AG04449 (cell line): ENCODE results near the gene DOCK2.

Experiments
- CTCF ChIA-PET: fragments of 350-600 bp; formaldehyde crosslinking; extraction: SDS; loops from one replicate; lab custom pipeline; 2021; ENCODE audit warnings: antibody characterized with exemption; lab: Yijun Ruan, JAX
- POLR2A ChIA-PET: fragments of 400-600, 350-600 bp; formaldehyde crosslinking; extraction: SDS; loops from one replicate; lab custom pipeline; 2020; ENCODE audit warnings: antibody characterized with exemption, inconsistent platforms; lab: Yijun Ruan, JAX
- DNase-seq: peaks from one replicate; pipeline ENCODE4 v3.0.0-alpha.2; 2010; ENCODE audit warnings: low read depth, low spot score
- H3K4me3 ChIP-seq: 2 replicates; pipeline ENCODE4 v1.5.1; 2011; ENCODE audit warnings: low read depth, mild to moderate bottlenecking, control low read depth, low read length
- TF ChIP-seq, protein P1 (sequence below): IDR thresholded peaks from one replicate; pipeline ENCODE4 v1.5.1; 2011; ENCODE audit warnings: mild to moderate bottlenecking, moderate library complexity, low read length, control low read depth, inconsistent platforms; ENCODE audit not compliant: insufficient read depth; ENCODE audit errors: missing control alignments

Gene DOCK2

GRCh38 chr5:169731221-169731620 is 94.1 kb downstream of the DOCK2 start:
- POLR2A ChIA-PET, result no interaction called here
- no peak for DNase-seq
- H3K4me3 ChIP-seq, result no peak overlapping the region
- TF ChIP-seq, protein P1, sequence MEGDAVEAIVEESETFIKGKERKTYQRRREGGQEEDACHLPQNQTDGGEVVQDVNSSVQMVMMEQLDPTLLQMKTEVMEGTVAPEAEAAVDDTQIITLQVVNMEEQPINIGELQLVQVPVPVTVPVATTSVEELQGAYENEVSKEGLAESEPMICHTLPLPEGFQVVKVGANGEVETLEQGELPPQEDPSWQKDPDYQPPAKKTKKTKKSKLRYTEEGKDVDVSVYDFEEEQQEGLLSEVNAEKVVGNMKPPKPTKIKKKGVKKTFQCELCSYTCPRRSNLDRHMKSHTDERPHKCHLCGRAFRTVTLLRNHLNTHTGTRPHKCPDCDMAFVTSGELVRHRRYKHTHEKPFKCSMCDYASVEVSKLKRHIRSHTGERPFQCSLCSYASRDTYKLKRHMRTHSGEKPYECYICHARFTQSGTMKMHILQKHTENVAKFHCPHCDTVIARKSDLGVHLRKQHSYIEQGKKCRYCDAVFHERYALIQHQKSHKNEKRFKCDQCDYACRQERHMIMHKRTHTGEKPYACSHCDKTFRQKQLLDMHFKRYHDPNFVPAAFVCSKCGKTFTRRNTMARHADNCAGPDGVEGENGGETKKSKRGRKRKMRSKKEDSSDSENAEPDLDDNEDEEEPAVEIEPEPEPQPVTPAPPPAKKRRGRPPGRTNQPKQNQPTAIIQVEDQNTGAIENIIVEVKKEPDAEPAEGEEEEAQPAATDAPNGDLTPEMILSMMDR, result no peak
- CTCF ChIA-PET, result interaction anchor here (1.0 to 1.4 kb wide), 2 partner anchors 12 to 20 kb away, joined by 3 to 4 read pairs; no protein-coding TSS in a partner anchor

- no peak overlapping the region for H3K4me3 ChIP-seq
- DNase-seq, result no peak
- TF ChIP-seq, protein P1, result no peak
- ChIA-PET POLR2A (no interaction called here), CTCF (interaction anchor here (5.3 kb wide), 1 partner anchor 247 kb away, joined by 23 read pairs; the partner anchor contains the start of gene INSYN2B)
Observed at GRCh38 chr5:169732841-169733240, 95.8 kb downstream of the DOCK2 start.

DNA sequence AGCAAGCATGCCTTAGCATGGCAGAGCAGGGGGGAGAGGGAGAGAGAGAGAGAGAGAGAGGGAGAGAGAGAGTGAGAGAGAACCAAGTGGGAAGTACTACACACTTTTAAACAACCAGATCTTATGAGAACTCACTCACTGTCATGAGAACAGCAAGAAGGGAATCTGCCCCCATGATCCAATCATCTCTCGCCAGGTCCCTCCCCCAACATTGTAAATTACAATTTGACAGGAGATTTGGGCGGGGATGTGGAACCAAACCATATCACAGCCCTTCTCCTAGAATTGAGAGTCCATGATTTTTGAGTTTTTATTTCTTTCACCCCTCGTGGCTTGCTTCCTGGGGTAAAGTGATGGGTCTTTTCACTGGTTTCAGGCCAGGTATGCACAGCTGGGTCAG is 98.8 kb downstream of the DOCK2 start:
- no peak for DNase-seq
- ChIA-PET CTCF (interaction anchor here (5.3 kb wide), 1 partner anchor 244 kb away, joined by 23 read pairs; the partner anchor contains the start of gene INSYN2B), POLR2A (no interaction called here)
- no peak overlapping the region for H3K4me3 ChIP-seq
- TF ChIP-seq, protein P1, result no peak

GRCh38 chr5:169736653-169737052 is 99.6 kb downstream of the DOCK2 start:
- CTCF ChIA-PET, result interaction anchor here (5.3 kb wide), 1 partner anchor 244 kb away, joined by 23 read pairs; the partner anchor contains the start of gene INSYN2B
- POLR2A ChIA-PET, result no interaction called here
- no peak overlapping the region for H3K4me3 ChIP-seq
- DNase-seq, result no peak
- TF ChIP-seq, protein P1, result no peak

- ChIA-PET CTCF (interaction anchor here (5.7 to 5.9 kb wide), 2 partner anchors 39 to 240 kb away, joined by 17 to 36 read pairs; partner anchors contain the start of gene INSYN2B), POLR2A (no interaction called here)
- DNase-seq, result no peak
- no peak overlapping the region for H3K4me3 ChIP-seq
- TF ChIP-seq, protein P1, result no peak
Observed at GRCh38 chr5:169740435-169740834, 103.4 kb downstream of the DOCK2 start.

DNA sequence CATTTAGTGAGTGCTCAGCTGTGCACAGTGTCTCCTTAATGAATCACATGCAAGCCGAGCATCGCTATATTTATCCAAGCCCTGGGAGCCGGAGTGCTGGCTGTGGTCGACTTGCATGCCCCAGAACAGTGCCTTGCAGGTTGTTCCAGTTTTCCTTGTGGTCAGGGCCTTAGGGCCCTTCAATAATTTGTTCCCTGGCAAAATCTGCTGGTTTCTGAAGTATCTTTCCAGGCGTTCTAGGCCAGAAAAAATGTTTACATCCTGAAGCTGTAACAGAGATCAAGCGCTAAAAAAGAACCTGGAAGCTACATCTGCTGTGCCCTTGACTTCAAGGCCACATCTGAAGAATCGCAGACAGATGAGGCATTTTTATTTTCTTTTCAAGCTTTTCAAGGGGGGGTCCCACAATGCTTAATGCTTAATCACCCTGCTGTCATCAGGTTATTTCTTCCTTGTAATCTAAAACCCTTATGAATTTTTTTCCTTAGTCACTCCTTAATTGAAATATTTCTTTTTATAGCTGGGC is 105.8 kb downstream of the DOCK2 start:
- CTCF ChIA-PET, result interaction anchor here (5.7 to 5.9 kb wide), 2 partner anchors 41 to 237 kb away, joined by 17 to 36 read pairs; partner anchors contain the start of gene INSYN2B
- POLR2A ChIA-PET, result interaction anchor here (0.6 to 1.2 kb wide), 7 partner anchors 11 to 392 kb away, joined by 3 to 6 read pairs (median 4); partner anchors contain the start of gene INSYN2B

More for the DNA sequence above, 105.8 kb downstream of the DOCK2 start:
- TF ChIP-seq, protein P1, result no peak
- peak; percentile 79 for DNase-seq
- H3K4me3 ChIP-seq, result no peak overlapping the region
